Mucosa of descending colon (tissue), 3 donors: ENCODE results near the gene FAM107B. TPM values are rescaled to one million over a fixed set of nuclear protein-coding genes. Genes with fewer than 3 reads are reported as not detected.

Source experiments
- ATAC-seq: fragments of 200-7000 bp; cut with Tn5 transposase; one replicate; pipeline ENCODE4 v1.9.1; 2020; ENCODE audit warnings: mild to moderate bottlenecking, moderate library complexity
- DNase-seq, 3 donors: peaks; one replicate each; pipeline ENCODE4 v3.0.0-alpha.2; 2020
- H3K36me3 ChIP-seq: fragments of 200-600 bp; one replicate; pipeline ENCODE4 v1.8.0; 2021; ENCODE audit warnings: low read depth, mild to moderate bottlenecking
- H3K4me1 ChIP-seq: fragments of 200-600 bp; one replicate; pipeline ENCODE4 v1.8.0; 2021; ENCODE audit warnings: low read depth, mild to moderate bottlenecking
- H3K4me3 ChIP-seq: fragments of 200-600 bp; one replicate; pipeline ENCODE4 v1.8.0; 2021; ENCODE audit warnings: mild to moderate bottlenecking
- H3K9me3 ChIP-seq: fragments of 200-600 bp; one replicate; pipeline ENCODE4 v1.8.0; 2021; ENCODE audit warnings: mild to moderate bottlenecking
- CTCF ChIP-seq: fragments of 200-600 bp; IDR thresholded peaks from one replicate; pipeline ENCODE4 v1.8.0; 2022; ENCODE audit warnings: antibody characterized with exemption, mild to moderate bottlenecking
- intact Hi-C, 2 donors: fragments of 100-400 bp; cut with DNase I in 1 of 2; cut with micrococcal nuclease in 1 of 2; formaldehyde crosslinking; loops; one replicate each; pipeline versions ENCODE4 v1.11.0 to v1.11.1; 2022; cut with DNase I, micrococcal nuclease
- total RNA-seq, 3 donors: library from RNA; stranded (reverse); fragmentation: NEBNext Ultra II Directional in 2 of 3; extraction: Animal tissue kit (Norgen Biotek cat#: 25700) in 2 of 3; gene quantifications; one replicate each; pipeline versions ENCODE4 v1.2.1 to v1.2.4, GENCODE V29; 2021 to 2023
- donor health status: DM: no; HTN: no; CAD: no; lungs with moderate emphysema.
- donor health status: DM: no; HTN: no; CAD: no.
- donor health status: DM: no; HTN: yes; CAD: no.

FAM107B gene
- total RNA-seq, 3 donors from 2014 or later, result 45.6 to 77.7 (median 76.9) TPM

GRCh38 chr10:14574885-14575284, 199.8 kb downstream of the FAM107B start:
- TF ChIP-seq CTCF, result no peak
- intact Hi-C loops, result no loop called here
- no peaks in the 10 kb centered on the region for H3K9me3 ChIP-seq
- ATAC-seq (no peak), DNase-seq (no peak)
- no peak overlapping the region for H3K4me3 ChIP-seq
- peaks cover 9% of the 10 kb centered on the region for H3K4me1 ChIP-seq
- H3K36me3 ChIP-seq, result no peaks in the 10 kb centered on the region

DNA sequence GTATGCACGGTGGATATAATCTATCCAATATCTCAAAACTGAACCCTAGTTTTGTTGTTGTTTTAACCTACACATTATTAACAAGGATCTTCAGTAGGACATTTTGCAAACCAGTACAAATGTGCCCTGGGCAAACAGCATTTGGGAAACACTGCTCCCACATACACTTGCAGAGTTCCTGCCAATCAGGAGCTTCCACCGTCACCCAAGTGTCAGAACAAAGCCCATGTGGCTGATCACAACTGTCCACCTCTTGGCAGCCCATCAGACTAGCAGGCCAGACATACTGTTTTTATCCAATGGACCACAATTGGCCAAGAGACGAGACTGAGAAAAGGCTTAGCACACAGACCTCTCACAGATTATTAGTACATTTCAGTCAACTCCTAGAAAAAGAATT, 200.4 kb downstream of the FAM107B start:
- no peak overlapping the region for H3K4me3 ChIP-seq
- no peaks in the 10 kb centered on the region for H3K36me3 ChIP-seq
- ATAC-seq (no peak), DNase-seq (no peak)
- no peak for TF ChIP-seq CTCF
- intact Hi-C loops, result no loop called here
- no peaks in the 10 kb centered on the region for H3K9me3 ChIP-seq
- H3K4me1 ChIP-seq, result peaks cover 15% of the 10 kb centered on the region

DNA sequence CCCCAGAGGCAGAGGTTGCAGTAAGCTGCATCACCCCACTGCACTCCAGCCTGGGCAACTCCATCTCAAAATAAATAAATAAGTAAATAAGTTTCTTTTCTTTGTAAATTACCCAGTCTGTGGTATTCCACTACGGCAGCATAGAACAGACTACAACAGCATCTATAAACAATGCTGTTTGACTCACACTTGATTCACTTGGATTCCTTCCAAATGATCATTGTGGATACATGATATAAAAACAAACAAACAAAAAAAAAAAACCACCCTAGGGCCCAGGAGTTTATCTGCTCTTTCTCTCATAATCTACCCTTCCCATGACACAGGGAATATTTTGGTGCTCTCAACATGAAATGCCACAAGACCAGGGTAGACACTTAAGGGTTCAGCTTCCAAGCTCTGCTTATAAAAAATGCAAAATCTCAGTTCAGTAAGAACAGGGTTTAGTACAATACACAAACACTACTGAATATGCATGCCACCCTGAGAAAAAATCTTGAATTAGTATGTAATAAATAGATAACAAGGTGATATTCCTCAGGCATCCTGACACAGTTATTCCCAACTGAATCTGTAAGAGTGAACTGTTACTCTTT, 200.9 kb downstream of the FAM107B start:
- ATAC-seq, result no peak
- Histone ChIP-seq H3K36me3 (no peaks in the 10 kb centered on the region), H3K9me3 (no peaks in the 10 kb centered on the region), H3K4me1 (peaks cover 15% of the 10 kb centered on the region), H3K4me3 (no peak overlapping the region)
- no peak for TF ChIP-seq CTCF
- no peak for DNase-seq
- intact Hi-C loops, result no loop called here

DNA sequence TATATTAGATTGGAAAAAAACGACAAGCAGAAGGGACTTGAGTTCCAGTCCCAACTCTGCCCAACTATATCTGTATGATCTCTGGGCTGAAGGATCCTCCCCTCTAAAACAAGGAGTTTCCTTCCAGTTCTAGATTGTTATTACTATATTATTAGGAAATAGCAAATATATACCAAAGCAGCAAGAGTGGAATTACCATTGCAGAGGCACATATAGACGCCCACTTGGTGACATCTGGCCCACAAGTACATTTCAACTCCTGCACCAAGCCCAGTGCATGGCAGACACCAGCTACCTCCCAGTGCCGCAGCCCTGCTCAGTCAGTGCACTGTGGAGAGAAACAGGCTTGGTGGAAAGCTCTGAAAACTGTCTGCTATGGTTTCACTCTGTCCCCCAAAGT, 201.9 kb downstream of the FAM107B start:
- Histone ChIP-seq H3K4me1 (peaks cover 15% of the 10 kb centered on the region), H3K36me3 (no peaks in the 10 kb centered on the region), H3K9me3 (no peaks in the 10 kb centered on the region), H3K4me3 (no peak overlapping the region)
- no peak for ATAC-seq
- no peak for TF ChIP-seq CTCF
- no peak for DNase-seq
- intact Hi-C loops, result no loop called here

DNA sequence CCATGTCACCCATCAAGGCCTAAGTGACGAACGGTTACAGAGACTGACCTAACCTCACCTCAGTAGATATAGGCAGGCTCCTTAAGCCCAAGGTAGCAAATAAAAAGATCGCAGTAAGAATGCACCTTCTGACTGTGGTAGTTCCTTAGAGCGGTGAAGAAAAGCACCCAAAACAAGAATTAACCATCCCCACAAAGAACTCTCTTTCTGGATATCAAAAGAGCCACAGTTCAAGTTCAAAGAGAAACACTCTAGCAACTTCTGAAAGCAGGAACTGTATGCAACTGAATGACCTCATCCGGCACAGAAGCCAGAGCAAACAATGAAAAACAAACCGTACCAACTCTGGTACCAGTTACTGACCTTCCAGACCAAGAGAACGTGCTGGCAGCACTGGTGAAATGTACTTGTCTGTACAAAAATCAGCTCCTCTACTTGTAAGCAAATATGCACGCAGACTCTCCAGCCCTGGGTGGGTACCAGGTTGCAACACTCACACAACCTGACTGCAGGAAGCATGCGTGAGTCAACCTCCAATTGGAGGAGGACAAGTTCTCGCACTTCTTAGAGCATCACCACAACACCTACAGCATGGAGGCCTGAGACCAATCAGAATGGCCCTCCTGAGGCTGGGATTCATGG, 202.7 kb downstream of the FAM107B start:
- H3K36me3 ChIP-seq, result no peaks in the 10 kb centered on the region
- ATAC-seq (peak; percentile 83), DNase-seq (peak in 2 of 3 donors; percentile 49 to 57)
- H3K4me1 ChIP-seq, result peaks cover 15% of the 10 kb centered on the region
- no peaks in the 10 kb centered on the region for H3K9me3 ChIP-seq
- no peak for TF ChIP-seq CTCF
- H3K4me3 ChIP-seq, result no peak overlapping the region
- intact Hi-C loops, result no loop called here
